Astrocyte (in vitro differentiated cells and primary cell): ENCODE data around the gene PALMD. TPM values are rescaled to one million over a fixed set of nuclear protein-coding genes. Genes with fewer than 3 reads are reported as not detected.

Experiments
- DNase-seq: peaks from one replicate; pipeline ENCODE4 v3.0.0-alpha.2; 2010; ENCODE audit warnings: low read depth
- FAIRE-seq: peaks from 2 replicates; lab custom pipeline; 2011; peaks lifted over from hg19 to GRCh38; lab: Jason Lieb, UNC
- H2AFZ ChIP-seq: 2 replicates; pipeline ENCODE4 v1.6.0; 2012; ENCODE audit warnings: low read depth, low read length, inconsistent platforms
- H3K27ac ChIP-seq: 2 replicates; pipeline ENCODE4 v1.5.1; 2011; ENCODE audit warnings: low read depth, low read length, inconsistent platforms
- H3K27me3 ChIP-seq: 2 replicates; pipeline ENCODE4 v1.6.0; 2011; ENCODE audit warnings: low read length, inconsistent platforms; ENCODE audit not compliant: insufficient read depth
- H3K36me3 ChIP-seq: 2 replicates; pipeline ENCODE4 v1.5.1; 2011; ENCODE audit warnings: low read length, inconsistent platforms; ENCODE audit not compliant: insufficient read depth
- H3K4me1 ChIP-seq: 2 replicates; pipeline ENCODE4 v1.5.1; 2011; ENCODE audit warnings: low read length, inconsistent platforms; ENCODE audit not compliant: insufficient read depth
- H3K4me2 ChIP-seq: 2 replicates; pipeline ENCODE4 v1.6.0; 2012; ENCODE audit warnings: low read length, inconsistent platforms
- H3K4me3 ChIP-seq: 2 replicates; pipeline ENCODE4 v1.5.1; 2011; ENCODE audit warnings: low read depth, mild to moderate bottlenecking, low read length, inconsistent platforms; ENCODE audit not compliant: insufficient read depth
- H3K79me2 ChIP-seq: 2 replicates; pipeline ENCODE4 v1.6.0; 2012; ENCODE audit warnings: mild to moderate bottlenecking, low read length, inconsistent platforms; ENCODE audit not compliant: insufficient read depth
- H3K9ac ChIP-seq: 2 replicates; pipeline ENCODE4 v1.6.0; 2012; ENCODE audit warnings: mild to moderate bottlenecking, low read length, inconsistent platforms
- H3K9me3 ChIP-seq: 2 replicates; pipeline ENCODE4 v1.5.1; 2012; ENCODE audit warnings: low read depth, mild to moderate bottlenecking, low read length, inconsistent platforms; ENCODE audit not compliant: insufficient read depth
- H4K20me1 ChIP-seq: 2 replicates; pipeline ENCODE4 v1.6.0; 2012; ENCODE audit warnings: low read length, inconsistent platforms; ENCODE audit not compliant: insufficient read depth
- H3K27ac Mint-ChIP-seq: one replicate; pipeline ENCODE4 v1.8.0; 2021; ENCODE audit warnings: mild to moderate bottlenecking, mixed read lengths; ENCODE audit not compliant: unreplicated experiment
- H3K27me3 Mint-ChIP-seq: one replicate; pipeline ENCODE4 v1.8.0; 2021; ENCODE audit warnings: low read depth, mixed read lengths; ENCODE audit not compliant: unreplicated experiment
- H3K36me3 Mint-ChIP-seq: one replicate; pipeline ENCODE4 v1.8.0; 2021; ENCODE audit warnings: low read depth, mixed read lengths; ENCODE audit not compliant: unreplicated experiment
- H3K4me1 Mint-ChIP-seq: one replicate; pipeline ENCODE4 v1.8.0; 2021; ENCODE audit warnings: low read depth, mixed read lengths; ENCODE audit not compliant: unreplicated experiment
- H3K4me3 Mint-ChIP-seq: one replicate; pipeline ENCODE4 v1.8.0; 2021; ENCODE audit warnings: mild to moderate bottlenecking, moderate library complexity, mixed read lengths; ENCODE audit not compliant: unreplicated experiment
- H3K9me3 Mint-ChIP-seq: one replicate; pipeline ENCODE4 v1.8.0; 2021; ENCODE audit warnings: mild to moderate bottlenecking, mixed read lengths; ENCODE audit not compliant: unreplicated experiment
- EZH2 ChIP-seq: IDR thresholded peaks from 2 replicates; pipeline ENCODE4 v1.6.1; 2012; ENCODE audit warnings: mild to moderate bottlenecking, low read length, inconsistent platforms; ENCODE audit not compliant: insufficient read depth
- total RNA-seq: library from RNA; stranded (reverse); gene quantifications from 2 replicates; pipeline ENCODE4 v1.2.1, GENCODE V29; 2021
- TF ChIP-seq, protein P1 (sequence below): IDR thresholded peaks from 2 replicates; pipeline ENCODE4 v1.5.1; 2011; ENCODE audit warnings: low read depth, mild to moderate bottlenecking, inconsistent platforms, low read length, moderate library complexity; ENCODE audit not compliant: insufficient read depth

The PALMD gene
- total RNA-seq, 1 donor from 2014 or later: 0.41 TPM

DNA sequence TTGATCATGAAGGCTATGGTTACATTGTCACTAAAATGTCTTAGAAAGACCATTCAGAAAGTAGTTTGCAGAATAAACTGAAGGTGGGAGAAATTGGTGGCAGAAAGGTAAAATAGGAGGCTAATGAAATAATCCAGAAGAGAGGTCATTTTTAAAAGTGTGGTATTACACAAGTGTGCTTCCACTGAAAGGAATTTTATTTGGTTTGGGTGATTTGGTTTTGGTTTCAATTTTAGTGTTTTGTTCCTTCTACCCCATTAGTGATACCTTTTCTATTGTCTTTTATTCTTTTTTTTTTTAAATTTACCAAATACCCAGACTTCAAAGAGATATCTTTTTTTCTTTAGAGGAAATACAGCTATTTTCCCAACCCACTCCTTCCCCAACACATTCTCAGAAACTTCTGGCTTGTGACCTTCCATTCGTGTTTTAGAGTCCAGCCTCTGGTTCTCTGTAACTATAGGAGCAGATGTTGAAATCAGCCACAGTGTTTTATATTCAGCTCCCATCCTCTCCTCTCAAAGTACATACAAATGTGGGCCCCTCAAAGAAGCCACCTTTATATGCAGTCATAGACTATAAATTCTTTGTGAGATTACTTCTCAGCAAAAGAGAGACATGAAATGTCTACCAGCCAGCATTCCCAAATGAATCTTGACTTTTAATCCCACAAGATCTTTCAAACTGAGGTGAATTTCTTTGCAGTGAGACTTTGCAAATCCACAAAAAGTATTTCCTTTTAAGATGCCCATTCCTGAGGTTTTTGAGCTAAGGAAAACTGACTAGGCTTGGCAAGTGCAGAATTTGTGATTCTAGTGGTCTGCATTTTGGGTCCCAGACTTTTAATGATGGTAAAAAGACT, 42.0 kb upstream of the PALMD start:
- Histone ChIP-seq H3K9ac (no peak overlapping the region), H3K27ac (no peak overlapping the region), H3K27me3 (no peaks in the 10 kb centered on the region), H3K4me2 (peak overlapping the region; percentile 40), H3K36me3 (no peaks in the 10 kb centered on the region), H3K4me3 (no peak overlapping the region), H3K79me2 (no peaks in the 10 kb centered on the region), H3K9me3 (no peaks in the 10 kb centered on the region), H4K20me1 (no peaks in the 10 kb centered on the region), H3K4me1 (peaks cover 17% of the 10 kb centered on the region), H2AFZ (peak overlapping the region; percentile 58)
- Mint-ChIP-seq H3K27ac (peak overlapping the region; percentile 3), H3K9me3 (peaks cover 2% of the 10 kb centered on the region), H3K36me3 (no peaks in the 10 kb centered on the region), H3K4me3 (no peak overlapping the region), H3K4me1 (peaks cover 25% of the 10 kb centered on the region), H3K27me3 (no peaks in the 10 kb centered on the region)
- peak; percentile 67 for DNase-seq
- no peak for FAIRE-seq
- TF ChIP-seq EZH2: no peak
- TF ChIP-seq, protein P1, sequence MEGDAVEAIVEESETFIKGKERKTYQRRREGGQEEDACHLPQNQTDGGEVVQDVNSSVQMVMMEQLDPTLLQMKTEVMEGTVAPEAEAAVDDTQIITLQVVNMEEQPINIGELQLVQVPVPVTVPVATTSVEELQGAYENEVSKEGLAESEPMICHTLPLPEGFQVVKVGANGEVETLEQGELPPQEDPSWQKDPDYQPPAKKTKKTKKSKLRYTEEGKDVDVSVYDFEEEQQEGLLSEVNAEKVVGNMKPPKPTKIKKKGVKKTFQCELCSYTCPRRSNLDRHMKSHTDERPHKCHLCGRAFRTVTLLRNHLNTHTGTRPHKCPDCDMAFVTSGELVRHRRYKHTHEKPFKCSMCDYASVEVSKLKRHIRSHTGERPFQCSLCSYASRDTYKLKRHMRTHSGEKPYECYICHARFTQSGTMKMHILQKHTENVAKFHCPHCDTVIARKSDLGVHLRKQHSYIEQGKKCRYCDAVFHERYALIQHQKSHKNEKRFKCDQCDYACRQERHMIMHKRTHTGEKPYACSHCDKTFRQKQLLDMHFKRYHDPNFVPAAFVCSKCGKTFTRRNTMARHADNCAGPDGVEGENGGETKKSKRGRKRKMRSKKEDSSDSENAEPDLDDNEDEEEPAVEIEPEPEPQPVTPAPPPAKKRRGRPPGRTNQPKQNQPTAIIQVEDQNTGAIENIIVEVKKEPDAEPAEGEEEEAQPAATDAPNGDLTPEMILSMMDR: no peak

DNA sequence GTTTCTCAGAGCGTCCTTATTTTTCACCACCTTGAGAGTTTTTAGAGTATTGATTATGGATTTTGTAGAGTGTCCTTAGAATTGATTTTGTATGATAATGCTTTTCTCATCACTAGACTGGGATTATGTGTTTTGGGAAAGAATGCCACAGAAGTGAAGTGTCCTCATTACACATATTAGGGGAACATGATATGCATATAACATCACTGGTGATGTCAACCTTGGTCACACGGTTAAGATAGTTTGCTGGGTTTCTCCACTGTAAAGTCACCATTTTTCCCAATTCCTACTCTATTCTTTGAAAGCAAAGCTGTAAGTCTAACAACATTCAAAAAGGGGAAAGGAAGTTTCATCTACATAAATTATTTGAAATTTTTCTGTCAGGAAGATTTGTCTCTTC, 39.6 kb upstream of the PALMD start:
- H3K9ac ChIP-seq: no peak overlapping the region
- DNase-seq (no peak), FAIRE-seq (no peak)
- TF ChIP-seq, protein P1: no peak
- no peak for TF ChIP-seq EZH2
- no peaks in the 10 kb centered on the region for H3K79me2 ChIP-seq
- H3K9me3 Mint-ChIP-seq: peaks cover 2% of the 10 kb centered on the region
- no peaks in the 10 kb centered on the region for H3K4me1 ChIP-seq
- no peak overlapping the region for H3K4me3 Mint-ChIP-seq
- H3K27me3 ChIP-seq: no peaks in the 10 kb centered on the region
- no peak overlapping the region for H3K27ac ChIP-seq
- H3K36me3 Mint-ChIP-seq: no peaks in the 10 kb centered on the region
- H3K36me3 ChIP-seq: no peaks in the 10 kb centered on the region
- H3K27ac Mint-ChIP-seq: no peak overlapping the region
- peaks cover 7% of the 10 kb centered on the region for H3K4me1 Mint-ChIP-seq
- H3K4me3 ChIP-seq: no peak overlapping the region
- no peaks in the 10 kb centered on the region for H3K27me3 Mint-ChIP-seq
- no peaks in the 10 kb centered on the region for H3K9me3 ChIP-seq
- no peak overlapping the region for H3K4me2 ChIP-seq
- no peak overlapping the region for H2AFZ ChIP-seq
- H4K20me1 ChIP-seq: no peaks in the 10 kb centered on the region

DNA sequence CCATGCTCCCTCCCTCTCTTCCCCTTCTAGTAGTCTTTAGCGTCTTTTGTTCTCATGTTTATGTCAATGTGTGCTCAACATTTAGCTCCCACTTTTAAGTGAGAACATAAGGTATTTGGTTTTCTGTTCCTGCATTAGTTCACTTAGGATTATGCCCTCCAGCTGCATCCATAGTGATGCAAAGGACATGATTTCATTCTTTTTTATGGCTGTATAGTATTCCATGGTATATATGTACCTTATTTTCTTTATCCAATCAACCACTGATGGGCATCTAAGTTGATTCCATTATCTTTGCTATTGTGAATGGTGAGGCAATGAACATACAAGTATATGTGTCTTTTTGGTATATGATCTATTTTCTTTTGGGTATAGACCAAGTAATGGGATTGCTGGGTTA, 38.3 kb upstream of the PALMD start:
- no peak overlapping the region for H2AFZ ChIP-seq
- no peak overlapping the region for H3K27ac Mint-ChIP-seq
- no peak overlapping the region for H3K27ac ChIP-seq
- H3K4me3 Mint-ChIP-seq: no peak overlapping the region
- no peaks in the 10 kb centered on the region for H3K36me3 Mint-ChIP-seq
- peaks cover 7% of the 10 kb centered on the region for H3K4me1 Mint-ChIP-seq
- H3K4me1 ChIP-seq: no peaks in the 10 kb centered on the region
- no peaks in the 10 kb centered on the region for H3K36me3 ChIP-seq
- H3K9ac ChIP-seq: no peak overlapping the region
- H3K4me2 ChIP-seq: no peak overlapping the region
- DNase-seq (no peak), FAIRE-seq (no peak)
- H3K9me3 ChIP-seq: no peaks in the 10 kb centered on the region
- H3K27me3 ChIP-seq: no peaks in the 10 kb centered on the region
- H3K27me3 Mint-ChIP-seq: no peaks in the 10 kb centered on the region
- TF ChIP-seq, protein P1: no peak
- no peak for TF ChIP-seq EZH2
- no peaks in the 10 kb centered on the region for H4K20me1 ChIP-seq
- no peaks in the 10 kb centered on the region for H3K79me2 ChIP-seq
- peaks cover 2% of the 10 kb centered on the region for H3K9me3 Mint-ChIP-seq
- H3K4me3 ChIP-seq: no peak overlapping the region
